OCI-LY1 (cell line): Measurements from ENCODE around the gene SLC28A1.

Experiments used
- H2AFZ ChIP-seq: fragments of 200-600 bp; sonication (generic), shearing (Covaris generic); 2 replicates; pipeline ENCODE4 v1.6.0; 2014; ENCODE audit warnings: antibody characterized with exemption, mild to moderate bottlenecking, low read length
- H3F3A ChIP-seq: fragments of 200-600 bp; sonication (generic), shearing (Covaris generic); 2 replicates; pipeline ENCODE4 v1.6.0; 2014; ENCODE audit warnings: mild to moderate bottlenecking, antibody characterized with exemption, low read length, moderate library complexity; ENCODE audit not compliant: insufficient read depth
- H3K27ac ChIP-seq: fragments of 200-600 bp; sonication (generic); 2 replicates; pipeline ENCODE4 v1.5.1; 2014; ENCODE audit warnings: low read length, mixed run types, mild to moderate bottlenecking, low read depth; ENCODE audit not compliant: poor library complexity, severe bottlenecking
- H3K27me3 ChIP-seq: fragments of 200-600 bp; sonication (generic); 2 replicates; pipeline ENCODE4 v1.6.0; 2014; ENCODE audit warnings: antibody characterized with exemption, mild to moderate bottlenecking, low read length, moderate library complexity; ENCODE audit not compliant: insufficient read depth
- H3K36me3 ChIP-seq: fragments of 200-600 bp; sonication (generic); 2 replicates; pipeline ENCODE4 v1.6.1; 2014; ENCODE audit warnings: mild to moderate bottlenecking, antibody characterized with exemption, low read length, moderate library complexity, mixed read lengths; ENCODE audit not compliant: insufficient read depth
- H3K4me1 ChIP-seq: fragments of 200-600 bp; sonication (generic); 2 replicates; pipeline ENCODE4 v1.5.1; 2014; ENCODE audit warnings: mild to moderate bottlenecking, low read length, moderate library complexity; ENCODE audit not compliant: insufficient read depth, severe bottlenecking
- H3K4me2 ChIP-seq: fragments of 200-600 bp; sonication (generic), shearing (Covaris generic); 2 replicates; pipeline ENCODE4 v1.6.1; 2014; ENCODE audit warnings: low read length
- H3K4me3 ChIP-seq: fragments of 200-600 bp; sonication (generic); 2 replicates; pipeline ENCODE4 v1.5.1; 2014; ENCODE audit warnings: low read length, low read depth, mild to moderate bottlenecking, mixed read lengths; ENCODE audit not compliant: poor library complexity, severe bottlenecking
- H3K79me2 ChIP-seq: fragments of 200-600 bp; shearing (Covaris generic); 2 replicates; pipeline ENCODE4 v1.6.1; 2016; ENCODE audit warnings: mixed run types, low read length, mixed read lengths; ENCODE audit not compliant: insufficient read depth
- H3K9ac ChIP-seq: fragments of 200-600 bp; sonication (generic), shearing (Covaris generic); 2 replicates; pipeline ENCODE4 v1.6.1; 2014; ENCODE audit warnings: mild to moderate bottlenecking, low read length, mixed read lengths
- H3K9me2 ChIP-seq: fragments of 200-600 bp; sonication (generic), shearing (Covaris generic); 2 replicates; pipeline ENCODE4 v1.6.1; 2014; ENCODE audit warnings: low read depth, mild to moderate bottlenecking, low read length, mixed read lengths
- H3K9me3 ChIP-seq: fragments of 200-600 bp; shearing (Covaris generic); 2 replicates; pipeline ENCODE4 v1.6.1; 2014; ENCODE audit warnings: low read length, mixed read lengths
- H4K20me1 ChIP-seq: fragments of 200-600 bp; sonication (generic), shearing (Covaris generic); 2 replicates; pipeline ENCODE4 v1.6.0; 2016; ENCODE audit warnings: mild to moderate bottlenecking, low read length; ENCODE audit not compliant: insufficient read depth
- EZH2 ChIP-seq: fragments of 200-600 bp; sonication (generic), shearing (Covaris generic); IDR thresholded peaks from 2 replicates; pipeline ENCODE4 v1.8.0; 2017; ENCODE audit warnings: borderline replicate concordance, mixed run types, mild to moderate bottlenecking, antibody characterized with exemption, low read length, moderate library complexity, mixed read lengths
- TF ChIP-seq, protein P1 (sequence below): fragments of 200-600 bp; sonication (generic), shearing (Covaris generic); IDR thresholded peaks from 2 replicates; pipeline ENCODE4 v1.5.1; 2017; ENCODE audit warnings: mild to moderate bottlenecking, antibody characterized with exemption, low read length, moderate library complexity, mixed read lengths

The SLC28A1 gene

DNA sequence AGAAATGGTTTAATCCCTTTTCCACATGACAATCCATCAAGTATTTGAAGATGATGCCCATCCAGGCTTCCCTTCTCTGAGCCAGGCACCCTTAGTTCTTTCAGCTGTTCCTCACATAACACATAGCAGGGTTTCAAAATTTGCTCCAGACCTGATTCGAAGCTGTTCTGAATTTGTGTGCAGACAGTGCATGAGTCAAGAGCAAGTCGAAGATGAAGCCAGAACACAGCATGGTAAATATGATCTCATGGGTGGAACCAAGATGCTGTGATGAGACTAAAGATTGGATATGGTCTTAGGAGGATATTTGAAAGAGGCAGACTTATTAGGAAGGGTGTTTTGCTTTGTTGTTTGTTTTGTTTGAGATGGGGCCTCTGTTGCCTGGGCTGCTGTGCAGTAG lies 64.6 kb downstream of the SLC28A1 start:
- Histone ChIP-seq H3K9ac (no peak overlapping the region), H3K4me1 (no peaks in the 10 kb centered on the region), H3K27me3 (peaks cover 9% of the 10 kb centered on the region), H4K20me1 (no peaks in the 10 kb centered on the region), H3K36me3 (no peaks in the 10 kb centered on the region), H3K9me3 (no peaks in the 10 kb centered on the region), H3K27ac (no peak overlapping the region), H3K4me3 (no peak overlapping the region), H2AFZ (no peak overlapping the region), H3K4me2 (no peak overlapping the region), H3K79me2 (no peaks in the 10 kb centered on the region), H3K9me2 (no peaks in the 10 kb centered on the region), H3F3A (no peaks in the 10 kb centered on the region)
- TF ChIP-seq, protein P1, sequence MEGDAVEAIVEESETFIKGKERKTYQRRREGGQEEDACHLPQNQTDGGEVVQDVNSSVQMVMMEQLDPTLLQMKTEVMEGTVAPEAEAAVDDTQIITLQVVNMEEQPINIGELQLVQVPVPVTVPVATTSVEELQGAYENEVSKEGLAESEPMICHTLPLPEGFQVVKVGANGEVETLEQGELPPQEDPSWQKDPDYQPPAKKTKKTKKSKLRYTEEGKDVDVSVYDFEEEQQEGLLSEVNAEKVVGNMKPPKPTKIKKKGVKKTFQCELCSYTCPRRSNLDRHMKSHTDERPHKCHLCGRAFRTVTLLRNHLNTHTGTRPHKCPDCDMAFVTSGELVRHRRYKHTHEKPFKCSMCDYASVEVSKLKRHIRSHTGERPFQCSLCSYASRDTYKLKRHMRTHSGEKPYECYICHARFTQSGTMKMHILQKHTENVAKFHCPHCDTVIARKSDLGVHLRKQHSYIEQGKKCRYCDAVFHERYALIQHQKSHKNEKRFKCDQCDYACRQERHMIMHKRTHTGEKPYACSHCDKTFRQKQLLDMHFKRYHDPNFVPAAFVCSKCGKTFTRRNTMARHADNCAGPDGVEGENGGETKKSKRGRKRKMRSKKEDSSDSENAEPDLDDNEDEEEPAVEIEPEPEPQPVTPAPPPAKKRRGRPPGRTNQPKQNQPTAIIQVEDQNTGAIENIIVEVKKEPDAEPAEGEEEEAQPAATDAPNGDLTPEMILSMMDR, result no peak
- no peak for TF ChIP-seq EZH2

DNA sequence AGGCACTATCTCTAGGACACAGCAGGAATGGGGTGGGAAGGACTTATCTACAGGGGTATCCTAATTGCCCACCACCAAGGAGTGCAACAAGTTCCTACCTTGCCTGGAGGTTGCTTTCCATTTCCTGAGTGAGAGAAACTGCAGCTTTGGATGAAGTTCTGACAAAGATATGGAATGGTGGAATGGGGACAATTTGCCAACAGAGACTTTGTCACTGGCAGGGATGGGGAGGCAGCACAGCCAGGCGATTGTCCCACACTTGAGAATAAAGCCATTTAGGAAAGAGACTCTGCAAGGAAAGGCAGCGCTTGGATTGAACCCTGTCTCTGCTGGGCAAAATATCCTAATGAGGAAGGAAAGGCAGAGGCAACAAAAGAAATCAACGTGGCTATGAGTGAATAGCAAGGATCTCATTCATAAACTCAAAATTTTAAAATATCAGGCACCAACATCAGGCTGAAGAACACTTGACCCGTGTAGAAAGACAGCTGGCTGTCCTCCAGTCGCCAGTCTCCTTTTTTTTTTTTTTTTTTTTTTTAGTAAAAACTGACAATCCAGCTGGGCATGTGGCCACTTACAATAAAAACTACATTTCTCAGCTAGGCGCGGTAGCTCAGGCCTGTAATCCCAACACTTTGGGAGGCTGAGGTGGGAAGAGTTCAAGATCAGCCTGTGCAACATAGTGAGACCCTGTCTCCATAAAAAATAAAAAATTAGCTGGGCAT lies 65.5 kb downstream of the SLC28A1 start:
- Histone ChIP-seq H3K9me3 (no peaks in the 10 kb centered on the region), H3K36me3 (no peaks in the 10 kb centered on the region), H3K27me3 (peaks cover 9% of the 10 kb centered on the region), H4K20me1 (no peaks in the 10 kb centered on the region), H3K9me2 (no peaks in the 10 kb centered on the region), H3K79me2 (no peaks in the 10 kb centered on the region), H3K27ac (no peak overlapping the region), H3K4me3 (no peak overlapping the region), H3K4me1 (no peaks in the 10 kb centered on the region), H2AFZ (no peak overlapping the region), H3K9ac (no peak overlapping the region), H3F3A (no peaks in the 10 kb centered on the region), H3K4me2 (no peak overlapping the region)
- no peak for TF ChIP-seq EZH2
- TF ChIP-seq, protein P1, result no peak

DNA sequence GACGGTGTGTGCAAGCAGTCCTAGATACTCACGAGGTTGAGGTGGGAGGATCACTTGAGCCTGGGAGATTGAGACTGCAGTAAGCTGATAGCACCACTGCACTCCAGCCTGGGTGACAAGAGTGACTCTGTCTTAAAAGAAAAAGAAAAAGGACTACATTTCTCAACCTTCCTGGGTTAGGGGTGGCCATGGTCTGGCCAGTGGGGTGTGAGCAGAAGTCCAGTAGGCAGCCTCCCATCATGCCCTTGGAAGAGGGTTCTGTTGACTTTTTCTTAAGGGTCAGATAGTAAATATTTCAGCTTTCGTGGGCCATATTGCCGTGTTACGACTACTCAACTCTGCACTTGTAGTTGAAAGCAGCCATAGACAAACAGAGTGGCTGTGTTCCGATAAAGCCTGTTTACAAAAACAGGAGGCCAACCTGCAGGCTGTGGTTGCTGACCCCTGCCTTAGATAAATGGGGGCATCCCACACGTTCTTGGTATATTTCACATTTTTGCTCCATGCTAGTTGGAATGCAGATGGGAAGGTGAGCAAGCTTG lies 66.2 kb downstream of the SLC28A1 start:
- Histone ChIP-seq H3K4me1 (no peaks in the 10 kb centered on the region), H3F3A (no peaks in the 10 kb centered on the region), H3K9me2 (no peaks in the 10 kb centered on the region), H3K4me3 (no peak overlapping the region), H3K79me2 (no peaks in the 10 kb centered on the region), H3K36me3 (no peaks in the 10 kb centered on the region), H3K4me2 (no peak overlapping the region), H2AFZ (no peak overlapping the region), H3K27me3 (peaks cover 9% of the 10 kb centered on the region), H3K27ac (no peak overlapping the region), H3K9ac (no peak overlapping the region), H4K20me1 (no peaks in the 10 kb centered on the region), H3K9me3 (no peaks in the 10 kb centered on the region)
- TF ChIP-seq EZH2, result no peak

DNA sequence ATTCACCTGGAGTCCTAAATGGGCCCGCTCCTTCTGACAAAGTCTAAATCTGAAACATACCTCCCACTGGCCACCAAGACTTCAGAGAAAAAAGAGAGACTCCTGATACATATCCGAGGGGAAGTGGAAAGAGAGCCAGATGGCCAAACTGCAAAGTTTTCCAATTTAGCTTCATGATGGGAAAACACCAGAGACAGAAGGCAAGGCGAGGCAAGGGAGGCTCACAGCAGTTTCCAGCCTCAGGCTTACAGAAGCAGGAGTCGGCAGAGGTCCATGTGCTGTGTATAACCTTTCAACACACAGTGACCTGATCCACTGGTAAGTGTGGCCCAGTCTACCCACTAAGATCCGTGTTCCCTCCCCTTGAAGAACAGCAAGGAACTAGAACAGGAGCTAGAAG lies 67.3 kb downstream of the SLC28A1 start:
- H3K9me2 ChIP-seq, result no peaks in the 10 kb centered on the region
- no peaks in the 10 kb centered on the region for H3K79me2 ChIP-seq
- no peaks in the 10 kb centered on the region for H3K9me3 ChIP-seq
- H3K4me3 ChIP-seq, result no peak overlapping the region
- no peak overlapping the region for H3K9ac ChIP-seq
- H2AFZ ChIP-seq, result no peak overlapping the region
- H4K20me1 ChIP-seq, result no peaks in the 10 kb centered on the region
- TF ChIP-seq, protein P1, result no peak
- no peak for TF ChIP-seq EZH2
- no peaks in the 10 kb centered on the region for H3K4me1 ChIP-seq
- peaks cover 9% of the 10 kb centered on the region for H3K27me3 ChIP-seq
- H3K27ac ChIP-seq, result no peak overlapping the region
- no peak overlapping the region for H3K4me2 ChIP-seq
- no peaks in the 10 kb centered on the region for H3F3A ChIP-seq
- no peaks in the 10 kb centered on the region for H3K36me3 ChIP-seq
